CD4-positive, alpha-beta T cell treated with Interleukin-6 at 100 ng/mL for 8 hours (primary cell): ENCODE results near the gene EFCAB8.
"Not testable (repeated sequence)": the region's sequence is repeated elsewhere in the genome, so short reads cannot be mapped to it uniquely, and the experiment has no call there.

ENCODE experiments used
- DNase-seq: peaks from one replicate; pipeline ENCODE4 v3.0.0-alpha.2; 2020; ENCODE audit warnings: mixed read lengths, low spot score

The EFCAB8 gene

GRCh38 chr20:32912688-32913087 is 54.0 kb downstream of the EFCAB8 start:
- no peak for DNase-seq

GRCh38 chr20:32914031-32914430 is 55.3 kb downstream of the EFCAB8 start:
- DNase-seq: no peak

- no peak for DNase-seq
Measured at GRCh38 chr20:32917191-32917950, 58.6 kb downstream of the EFCAB8 start.

- no peak for DNase-seq
Measured at GRCh38 chr20:32918296-32918695, 59.6 kb downstream of the EFCAB8 start.

- DNase-seq: no peak
Measured at GRCh38 chr20:32918751-32919150, 60.0 kb downstream of the EFCAB8 start.

- no peak for DNase-seq
Measured at GRCh38 chr20:32920066-32920465, 61.3 kb downstream of the EFCAB8 start.

GRCh38 chr20:32920530-32921298 is 62.0 kb downstream of the EFCAB8 start:
- DNase-seq: no peak

GRCh38 chr20:32922466-32922865 is 63.7 kb downstream of the EFCAB8 start:
- DNase-seq: no peak

- DNase-seq: no peak
Measured at GRCh38 chr20:32924781-32925180, 66.1 kb downstream of the EFCAB8 start.

- DNase-seq: no peak
Measured at GRCh38 chr20:32925481-32926196, 66.9 kb downstream of the EFCAB8 start.

- no peak for DNase-seq
Measured at GRCh38 chr20:32929162-32929561, 70.4 kb downstream of the EFCAB8 start.

GRCh38 chr20:32930181-32930580 is 71.5 kb downstream of the EFCAB8 start:
- no peak for DNase-seq

GRCh38 chr20:32930701-32931100 is 72.0 kb downstream of the EFCAB8 start:
- no peak for DNase-seq

- DNase-seq: no peak
Measured at GRCh38 chr20:32934580-32934979, 75.9 kb downstream of the EFCAB8 start.

GRCh38 chr20:32941155-32941885 is 82.6 kb downstream of the EFCAB8 start:
- DNase-seq: no peak

GRCh38 chr20:32943490-32944052 is 84.8 kb downstream of the EFCAB8 start:
- no peak for DNase-seq

- DNase-seq: peak; percentile 56
Measured at GRCh38 chr20:32945710-32946221, 87.0 kb downstream of the EFCAB8 start.

- DNase-seq: no peak
Measured at GRCh38 chr20:32946629-32947028, 87.9 kb downstream of the EFCAB8 start.

- DNase-seq: not testable (repeated sequence)
Measured at GRCh38 chr20:32950539-32950938, 91.8 kb downstream of the EFCAB8 start.

GRCh38 chr20:32957459-32957858 is 98.7 kb downstream of the EFCAB8 start:
- no peak for DNase-seq

- DNase-seq: no peak
Measured at GRCh38 chr20:32958574-32958973, 99.9 kb downstream of the EFCAB8 start.
